ENCODE measurements around the gene DDX10. TPM values are rescaled to one million over a fixed set of nuclear protein-coding genes. Genes with fewer than 3 reads are reported as not detected.

The DDX10 gene
- polyA plus RNA-seq, 1 of the 3 experiments (the other 2 are of a cell fraction): 35.8 TPM

DNA sequence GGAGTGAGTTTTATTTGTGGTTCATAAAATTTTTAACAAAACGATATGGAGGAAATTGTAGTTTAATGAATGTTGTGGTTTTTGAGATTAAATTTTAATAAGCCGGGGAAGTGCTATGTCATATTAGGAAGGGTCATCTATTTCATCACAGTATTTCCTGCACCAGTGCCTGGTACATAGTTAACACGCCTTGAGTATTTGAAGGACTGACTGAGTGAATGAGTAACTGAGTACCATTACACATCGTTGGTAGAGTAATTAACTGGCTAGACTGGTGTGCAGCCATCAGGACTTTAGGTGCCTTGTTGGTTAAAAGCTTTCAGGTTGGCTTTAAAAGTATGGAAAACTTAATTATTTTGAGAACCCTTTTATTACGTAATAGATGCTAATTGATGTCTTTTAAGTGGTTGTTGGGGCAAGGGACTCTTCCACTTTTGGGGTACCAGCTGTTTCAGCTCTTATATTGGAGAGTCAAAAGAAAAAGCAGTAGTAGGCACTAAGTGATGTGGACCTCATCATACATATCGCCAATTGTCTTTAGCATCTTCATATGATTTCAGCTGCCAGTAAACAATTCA, 101.8 kb downstream of the DDX10 start:
- no peak for DNase-seq

DNA sequence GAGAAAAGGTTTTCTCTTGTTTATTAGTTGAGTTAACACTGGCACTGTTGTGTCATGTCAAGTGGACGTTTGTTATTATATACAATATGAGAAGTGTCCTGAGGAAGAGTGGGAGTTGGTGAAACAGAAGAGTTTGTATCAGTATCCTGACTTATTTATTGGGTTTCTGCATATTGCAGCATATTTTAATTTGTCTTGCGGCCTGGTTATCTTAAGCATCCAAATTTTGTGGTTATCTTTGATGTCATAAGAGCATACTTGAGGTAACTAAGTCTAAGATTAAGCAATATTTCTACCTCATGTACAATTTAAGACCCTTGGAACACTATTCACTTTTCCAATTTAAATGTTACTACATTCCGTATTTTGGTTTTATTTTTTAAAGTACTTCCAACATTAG, 103.5 kb downstream of the DDX10 start:
- peaks cover 0 to 6% of the 10 kb centered on the region in 2 experiments for H3K36me3 ChIP-seq (replicated peaks in 1 of 2; ENCODE audit: control insufficient read depth in 1 of 2, insufficient read depth in 2 of 2, low read length in 1 of 2)
- H3F3A ChIP-seq (replicated peaks; ENCODE audit: insufficient read depth): no peaks in the 10 kb centered on the region
- 92% methylated on average over 3 of the region's 3 CpGs for WGBS (ENCODE audit: low lambda C conversion rate)
- no peak overlapping the region for H3K9ac ChIP-seq
- no peak for DNase-seq
- no peak overlapping the region for H3K4me3 ChIP-seq (ENCODE audit: low read depth in 2 of 2, low read length in 1 of 2)
- peaks cover 9% of the 10 kb centered on the region; the same call in 1 of the 2 replicates for H3K79me2 ChIP-seq (ENCODE audit: insufficient read depth)
- H3K4me2 ChIP-seq: no peak overlapping the region
- ChIA-PET POLR2A (no interaction called here), CTCF (no interaction called here)
- H2AFZ ChIP-seq (ENCODE audit: low read depth): no peak overlapping the region
- H3K27me3 ChIP-seq (ENCODE audit: insufficient read depth): no peaks in the 10 kb centered on the region
- H4K20me1 ChIP-seq (ENCODE audit: insufficient read depth): no peaks in the 10 kb centered on the region
- no peaks in the 10 kb centered on the region for H3K4me1 ChIP-seq (ENCODE audit: control insufficient read depth in 1 of 2, insufficient read depth in 2 of 2, low read depth in 1 of 2, low read length in 1 of 2)
- H3K9me2 ChIP-seq: no peaks in the 10 kb centered on the region
- H3K9me3 ChIP-seq: no peaks in the 10 kb centered on the region
- TF ChIP-seq FOXM1 (IDR thresholded peaks at IDR 0.05; ENCODE audit: low read depth) (no peak), ELF1 (IDR thresholded peaks at IDR 0.05) (no peak), EZH2phosphoT487 (IDR thresholded peaks at IDR 0.05; ENCODE audit: borderline replicate concordance, low read depth) (no peak), MEF2A (IDR thresholded peaks at IDR 0.05; ENCODE audit: borderline replicate concordance, low read depth) (no peak), NFIC (IDR thresholded peaks at IDR 0.05; ENCODE audit: borderline replicate concordance) (no peak), GATA2 (CRISPR knock-in tag; IDR thresholded peaks at IDR 0.05) (no peak)
- no peak overlapping the region for H3K27ac ChIP-seq (ENCODE audit: low read depth in 2 of 2, low read length in 1 of 2)

More for the DNA sequence above, 101.8 kb downstream of the DDX10 start:
- Histone ChIP-seq H3K36me3 (replicated peaks in 1 of 2; ENCODE audit: control insufficient read depth in 1 of 2, insufficient read depth in 2 of 2, low read length in 1 of 2) (peaks cover 0 to 6% of the 10 kb centered on the region in 2 experiments), H3K27me3 (ENCODE audit: insufficient read depth) (no peaks in the 10 kb centered on the region), H3K4me3 (ENCODE audit: low read depth in 2 of 2, low read length in 1 of 2) (no peak overlapping the region), H3K27ac (ENCODE audit: low read depth in 2 of 2, low read length in 1 of 2) (no peak overlapping the region), H2AFZ (ENCODE audit: low read depth) (no peak overlapping the region), H3K4me1 (ENCODE audit: control insufficient read depth in 1 of 2, insufficient read depth in 2 of 2, low read depth in 1 of 2, low read length in 1 of 2) (no peaks in the 10 kb centered on the region; a peak in 1 of 4 replicates), H3K9me2 (no peaks in the 10 kb centered on the region), H3K4me2 (no peak overlapping the region), H3F3A (replicated peaks; ENCODE audit: insufficient read depth) (no peaks in the 10 kb centered on the region), H3K9ac (no peak overlapping the region), H3K79me2 (ENCODE audit: insufficient read depth) (peaks cover 8% of the 10 kb centered on the region; the same call in 1 of the 2 replicates), H3K9me3 (no peaks in the 10 kb centered on the region), H4K20me1 (ENCODE audit: insufficient read depth) (no peaks in the 10 kb centered on the region)
- TF ChIP-seq, protein P1, sequence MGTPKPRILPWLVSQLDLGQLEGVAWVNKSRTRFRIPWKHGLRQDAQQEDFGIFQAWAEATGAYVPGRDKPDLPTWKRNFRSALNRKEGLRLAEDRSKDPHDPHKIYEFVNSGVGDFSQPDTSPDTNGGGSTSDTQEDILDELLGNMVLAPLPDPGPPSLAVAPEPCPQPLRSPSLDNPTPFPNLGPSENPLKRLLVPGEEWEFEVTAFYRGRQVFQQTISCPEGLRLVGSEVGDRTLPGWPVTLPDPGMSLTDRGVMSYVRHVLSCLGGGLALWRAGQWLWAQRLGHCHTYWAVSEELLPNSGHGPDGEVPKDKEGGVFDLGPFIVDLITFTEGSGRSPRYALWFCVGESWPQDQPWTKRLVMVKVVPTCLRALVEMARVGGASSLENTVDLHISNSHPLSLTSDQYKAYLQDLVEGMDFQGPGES (IDR thresholded peaks at IDR 0.05; ENCODE audit: low read depth, low read length): no peak
- TF ChIP-seq RFX5 (IDR thresholded peaks at IDR 0.05; ENCODE audit: low read length): no peak
- no peak for TF ChIP-seq NFIC (IDR thresholded peaks at IDR 0.05; ENCODE audit: borderline replicate concordance)
- TF ChIP-seq, protein P2, sequence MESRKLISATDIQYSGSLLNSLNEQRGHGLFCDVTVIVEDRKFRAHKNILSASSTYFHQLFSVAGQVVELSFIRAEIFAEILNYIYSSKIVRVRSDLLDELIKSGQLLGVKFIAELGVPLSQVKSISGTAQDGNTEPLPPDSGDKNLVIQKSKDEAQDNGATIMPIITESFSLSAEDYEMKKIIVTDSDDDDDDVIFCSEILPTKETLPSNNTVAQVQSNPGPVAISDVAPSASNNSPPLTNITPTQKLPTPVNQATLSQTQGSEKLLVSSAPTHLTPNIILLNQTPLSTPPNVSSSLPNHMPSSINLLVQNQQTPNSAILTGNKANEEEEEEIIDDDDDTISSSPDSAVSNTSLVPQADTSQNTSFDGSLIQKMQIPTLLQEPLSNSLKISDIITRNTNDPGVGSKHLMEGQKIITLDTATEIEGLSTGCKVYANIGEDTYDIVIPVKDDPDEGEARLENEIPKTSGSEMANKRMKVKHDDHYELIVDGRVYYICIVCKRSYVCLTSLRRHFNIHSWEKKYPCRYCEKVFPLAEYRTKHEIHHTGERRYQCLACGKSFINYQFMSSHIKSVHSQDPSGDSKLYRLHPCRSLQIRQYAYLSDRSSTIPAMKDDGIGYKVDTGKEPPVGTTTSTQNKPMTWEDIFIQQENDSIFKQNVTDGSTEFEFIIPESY (IDR thresholded peaks at IDR 0.05; ENCODE audit: borderline replicate concordance, low read depth): no peak
- TF ChIP-seq EZH2phosphoT487 (IDR thresholded peaks at IDR 0.05; ENCODE audit: borderline replicate concordance, low read depth): no peak
- TF ChIP-seq YY1 (IDR thresholded peaks at IDR 0.05; ENCODE audit: low read depth): no peak
- TF ChIP-seq FOXM1 (IDR thresholded peaks at IDR 0.05; ENCODE audit: low read depth): no peak
- no peak for TF ChIP-seq JUND (IDR thresholded peaks at IDR 0.05)
- TF ChIP-seq RAD21 (IDR thresholded peaks at IDR 0.05; ENCODE audit: low read length): no peak
- CTCF ChIA-PET: no interaction called here
- POLR2A ChIA-PET: no interaction called here
- 96% methylated on average over 6 of the region's 6 CpGs for WGBS (ENCODE audit: low lambda C conversion rate)

Measured in SK-N-SH (cell line).